ENCODE results near the gene ANAPC4. TPM values are rescaled to one million over a fixed set of nuclear protein-coding genes. Genes with fewer than 3 reads are reported as not detected.

The ANAPC4 gene
- total and polyA plus RNA-seq, 10 donors = 25.5 to 58.9 (median 43.5) TPM

- H3K27ac ChIP-seq = no peak overlapping the region
- no peak for TF ChIP-seq POLR2A (IDR thresholded peaks at IDR 0.05)
- 80 to 98% (median 97%) methylated on average over 4 of the region's 4 CpGs for WGBS, 5 donors
- H3K9me3 ChIP-seq = no peaks in the 10 kb centered on the region
- intact Hi-C loops (cut with DNase I; ENCODE audit: low total_unique reads) = no loop called here
- no peak for DNase-seq
- H3K4me1 ChIP-seq = no peaks in the 10 kb centered on the region
- no peaks in the 10 kb centered on the region for H3K27me3 ChIP-seq (replicated peaks in 1 of 7)
- peaks cover 6 to 100% (median 82%) of the 10 kb centered on the region in 6 donors for H3K36me3 ChIP-seq
- no peak overlapping the region for H3K4me3 ChIP-seq
These were observed 33.9 kb downstream of the ANAPC4 start for GRCh38 chr4:25410820-25411529.

- 77 to 93% (median 83%) methylated on average over 3 of the region's 3 CpGs for WGBS, 5 donors
- no peak for TF ChIP-seq CTCF (IDR thresholded peaks at IDR 0.05 in 8 of 11, conservative IDR thresholded peaks at IDR 0.05 in 3 of 11)
- TF ChIP-seq POLR2AphosphoS5 (IDR thresholded peaks at IDR 0.05) = no peak
- TF ChIP-seq POLR2A (IDR thresholded peaks at IDR 0.05) = no peak
- DNase-seq = no peak
- no peak overlapping the region for H3K4me3 ChIP-seq
- no peaks in the 10 kb centered on the region for H3K9me3 ChIP-seq
- H3K27me3 ChIP-seq (replicated peaks in 1 of 7) = no peaks in the 10 kb centered on the region
- H3K36me3 ChIP-seq = peaks cover 6 to 100% (median 84%) of the 10 kb centered on the region in 6 donors
- no peaks in the 10 kb centered on the region for H3K4me1 ChIP-seq
- intact Hi-C loops (cut with DNase I; ENCODE audit: low total_unique reads) = no loop called here
- no peak overlapping the region for H3K27ac ChIP-seq
These were observed 36.2 kb downstream of the ANAPC4 start for GRCh38 chr4:25413261-25413660.

- Histone ChIP-seq H3K27ac (no peak overlapping the region), H3K9me3 (no peaks in the 10 kb centered on the region), H3K27me3 (replicated peaks in 1 of 7) (no peaks in the 10 kb centered on the region), H3K4me1 (peaks cover 0 to 6% (median 0%) of the 10 kb centered on the region in 6 donors), H3K36me3 (peaks cover 6 to 96% (median 64%) of the 10 kb centered on the region in 6 donors), H3K4me3 (no peak overlapping the region)
- intact Hi-C loops (cut with DNase I; ENCODE audit: low total_unique reads) = no loop called here
- DNase-seq = no peak
- TF ChIP-seq POLR2AphosphoS5 (IDR thresholded peaks at IDR 0.05) (no peak), POLR2A (IDR thresholded peaks at IDR 0.05) (no peak), CTCF (IDR thresholded peaks at IDR 0.05 in 8 of 11, conservative IDR thresholded peaks at IDR 0.05 in 3 of 11) (no peak)
- 91 to 98% (median 96%) methylated on average over 2 of the region's 2 CpGs for WGBS, 5 donors
These were observed 40.0 kb downstream of the ANAPC4 start for GRCh38 chr4:25417014-25417413.

- peaks cover 0 to 66% (median 34%) of the 10 kb centered on the region in 6 donors for H3K36me3 ChIP-seq
- DNase-seq = no peak
- TF ChIP-seq CTCF (IDR thresholded peaks at IDR 0.05 in 8 of 11, conservative IDR thresholded peaks at IDR 0.05 in 3 of 11) (no peak), POLR2A (IDR thresholded peaks at IDR 0.05) (no peak), POLR2AphosphoS5 (IDR thresholded peaks at IDR 0.05) (no peak)
- intact Hi-C loops (cut with DNase I; ENCODE audit: low total_unique reads) = no loop called here
- peaks cover 0 to 6% (median 0%) of the 10 kb centered on the region in 6 donors for H3K4me1 ChIP-seq
- no peak overlapping the region for H3K4me3 ChIP-seq
- no peaks in the 10 kb centered on the region for H3K9me3 ChIP-seq
- no peaks in the 10 kb centered on the region for H3K27me3 ChIP-seq (replicated peaks in 1 of 7)
- WGBS, 5 donors = 94 to 100% (median 97%) methylated on average over 1 of the region's 1 CpG
- no peak overlapping the region for H3K27ac ChIP-seq
These were observed 43.9 kb downstream of the ANAPC4 start for GRCh38 chr4:25420931-25421330.

Measured in spleen (tissue), 11 donors.